Loucy (cell line): Measurements from ENCODE around the gene TMEM176A.

Experiments used
- H2AFZ ChIP-seq: fragments of 200-600 bp; sonication (generic); 2 replicates; pipeline ENCODE4 v1.6.0; 2016; ENCODE audit warnings: antibody characterized with exemption, mild to moderate bottlenecking, low read length, moderate library complexity
- H3F3A ChIP-seq: fragments of 200-600 bp; 2 replicates; pipeline ENCODE4 v1.6.0; 2016; ENCODE audit warnings: antibody characterized with exemption, low read depth, mild to moderate bottlenecking
- H3K27me3 ChIP-seq: fragments of 200-600 bp; sonication (generic); 2 replicates; pipeline ENCODE4 v1.6.1; 2014; ENCODE audit warnings: low read length, mild to moderate bottlenecking; ENCODE audit not compliant: insufficient read depth, poor library complexity, severe bottlenecking
- H3K36me3 ChIP-seq: fragments of 200-600 bp; sonication (generic); 2 replicates; pipeline ENCODE4 v1.6.1; 2016; ENCODE audit warnings: low read length; ENCODE audit not compliant: insufficient read depth
- H3K4me1 ChIP-seq: fragments of 200-600 bp; sonication (generic); 2 replicates; pipeline ENCODE4 v1.5.1; 2014; ENCODE audit warnings: low read length, mild to moderate bottlenecking; ENCODE audit not compliant: insufficient read depth, poor library complexity, severe bottlenecking
- H3K4me2 ChIP-seq: fragments of 200-600 bp; sonication (generic); 2 replicates; pipeline ENCODE4 v1.6.0; 2014; ENCODE audit warnings: antibody characterized with exemption, low read length, low read depth, mild to moderate bottlenecking; ENCODE audit not compliant: poor library complexity, severe bottlenecking
- H3K4me3 ChIP-seq: fragments of 200-600 bp; sonication (generic); 2 replicates; pipeline ENCODE4 v1.5.1; 2014; ENCODE audit warnings: low read length, mild to moderate bottlenecking, mixed read lengths; ENCODE audit not compliant: poor library complexity, severe bottlenecking
- H3K79me2 ChIP-seq: fragments of 200-600 bp; sonication (generic); 2 replicates; pipeline ENCODE4 v1.6.1; 2014; ENCODE audit warnings: low read length; ENCODE audit not compliant: insufficient read depth
- H3K9ac ChIP-seq: fragments of 200-600 bp; sonication (generic); 2 replicates; pipeline ENCODE4 v1.6.0; 2014; ENCODE audit warnings: mild to moderate bottlenecking, low read depth, low read length, moderate library complexity; ENCODE audit not compliant: poor library complexity, severe bottlenecking
- H3K9me2 ChIP-seq: fragments of 200-600 bp; sonication (generic); replicated peaks from 2 replicates; pipeline ENCODE4 v1.6.1; 2016; ENCODE audit warnings: low read depth, low read length, mixed read lengths
- H3K9me3 ChIP-seq: fragments of 200-600 bp; sonication (generic); 2 replicates; pipeline ENCODE4 v1.6.1; 2014; ENCODE audit warnings: mild to moderate bottlenecking, antibody characterized with exemption, low read length, low read depth; ENCODE audit not compliant: insufficient read depth
- H4K20me1 ChIP-seq: fragments of 200-600 bp; sonication (generic); 2 replicates; pipeline ENCODE4 v1.6.0; 2014; ENCODE audit warnings: antibody characterized with exemption, low read length, mild to moderate bottlenecking; ENCODE audit not compliant: insufficient read depth, poor library complexity, severe bottlenecking
- CTCF ChIP-seq: fragments of 200-600 bp; sonication (generic); conservative IDR thresholded peaks from 2 replicates; pipeline ENCODE4 v1.5.1; 2014; ENCODE audit warnings: mild to moderate bottlenecking, antibody characterized with exemption, low read length
- EZH2phosphoT487 ChIP-seq: fragments of 200-600 bp; IDR thresholded peaks from 2 replicates; pipeline ENCODE4 v1.6.1; 2018; ENCODE audit warnings: antibody characterized with exemption, mild to moderate bottlenecking, moderate library complexity, borderline replicate concordance

The TMEM176A gene

GRCh38 chr7:150847536-150847935 is 47.0 kb downstream of the TMEM176A start:
- no peak overlapping the region for H3K4me3 ChIP-seq
- TF ChIP-seq EZH2phosphoT487 (no peak), CTCF (no peak)
- no peak overlapping the region for H3K4me2 ChIP-seq
- no peaks in the 10 kb centered on the region for H3K9me2 ChIP-seq
- no peak overlapping the region for H3K9ac ChIP-seq
- no peaks in the 10 kb centered on the region for H4K20me1 ChIP-seq
- no peaks in the 10 kb centered on the region for H3F3A ChIP-seq
- no peaks in the 10 kb centered on the region for H3K27me3 ChIP-seq
- H2AFZ ChIP-seq = no peak overlapping the region
- no peaks in the 10 kb centered on the region for H3K36me3 ChIP-seq
- H3K79me2 ChIP-seq = no peaks in the 10 kb centered on the region
- peaks cover 16% of the 10 kb centered on the region for H3K4me1 ChIP-seq
- no peaks in the 10 kb centered on the region for H3K9me3 ChIP-seq

- H3K9ac ChIP-seq = no peak overlapping the region
- H4K20me1 ChIP-seq = no peaks in the 10 kb centered on the region
- H2AFZ ChIP-seq = no peak overlapping the region
- H3K4me3 ChIP-seq = no peak overlapping the region
- no peaks in the 10 kb centered on the region for H3K9me2 ChIP-seq
- no peaks in the 10 kb centered on the region for H3K79me2 ChIP-seq
- no peak overlapping the region for H3K4me2 ChIP-seq
- no peaks in the 10 kb centered on the region for H3K27me3 ChIP-seq
- no peaks in the 10 kb centered on the region for H3K36me3 ChIP-seq
- TF ChIP-seq CTCF (no peak), EZH2phosphoT487 (no peak)
- H3F3A ChIP-seq = no peaks in the 10 kb centered on the region
- peaks cover 20% of the 10 kb centered on the region for H3K4me1 ChIP-seq
- no peaks in the 10 kb centered on the region for H3K9me3 ChIP-seq
Measured at GRCh38 chr7:150848111-150848510, 47.5 kb downstream of the TMEM176A start.

- Histone ChIP-seq H3K9me3 (no peaks in the 10 kb centered on the region), H3K27me3 (no peaks in the 10 kb centered on the region), H3K4me3 (no peak overlapping the region), H3K79me2 (no peaks in the 10 kb centered on the region), H3K4me2 (no peak overlapping the region), H3K4me1 (peaks cover 21% of the 10 kb centered on the region), H3K9ac (no peak overlapping the region), H3F3A (no peaks in the 10 kb centered on the region), H3K36me3 (no peaks in the 10 kb centered on the region), H3K9me2 (no peaks in the 10 kb centered on the region), H2AFZ (no peak overlapping the region), H4K20me1 (no peaks in the 10 kb centered on the region)
- TF ChIP-seq CTCF = no peak
- no peak for TF ChIP-seq EZH2phosphoT487
Measured at GRCh38 chr7:150848561-150849115, 48.1 kb downstream of the TMEM176A start.
